Esophagus muscularis mucosa (tissue), 4 donors: ENCODE data around the gene MID1.

Experiments
- CTCF ChIP-seq, 3 experiments: fragments of 200-600 bp in 2 of 3; fragments of 450-650 bp in 1 of 3; sonication (generic) in 2 of 3; IDR thresholded peaks; one replicate each; pipeline ENCODE4 v1.5.1; 2017 to 2019; ENCODE audit warnings: antibody characterized with exemption in 3 of 3, mild to moderate bottlenecking in 2 of 3, moderate library complexity in 1 of 3
- EP300 ChIP-seq: sonication (generic); formaldehyde crosslinking; IDR thresholded peaks from one replicate; pipeline ENCODE4 v1.6.1; 2017; ENCODE audit warnings: antibody characterized with exemption
- POLR2A ChIP-seq: fragments of 450-650 bp; IDR thresholded peaks from one replicate; pipeline ENCODE4 v1.6.1; 2017; ENCODE audit warnings: antibody characterized with exemption, moderate library complexity, mild to moderate bottlenecking, low read depth
- POLR2AphosphoS5 ChIP-seq, 2 donors: sonication (generic); formaldehyde crosslinking; IDR thresholded peaks; one replicate each; pipeline ENCODE4 v1.6.1; 2017; ENCODE audit warnings: antibody characterized with exemption in 2 of 2

- no peak for TF ChIP-seq CTCF (IDR thresholded peaks at IDR 0.05)
- no peak for TF ChIP-seq POLR2A
- no peak for TF ChIP-seq POLR2AphosphoS5 (IDR thresholded peaks at IDR 0.05)
- TF ChIP-seq EP300, result no peak
These were observed 12.3 kb downstream of the MID1 start for GRCh38 chrX:10608099-10608498.
